Measurements from ENCODE around the gene RTN4RL1.

DNA sequence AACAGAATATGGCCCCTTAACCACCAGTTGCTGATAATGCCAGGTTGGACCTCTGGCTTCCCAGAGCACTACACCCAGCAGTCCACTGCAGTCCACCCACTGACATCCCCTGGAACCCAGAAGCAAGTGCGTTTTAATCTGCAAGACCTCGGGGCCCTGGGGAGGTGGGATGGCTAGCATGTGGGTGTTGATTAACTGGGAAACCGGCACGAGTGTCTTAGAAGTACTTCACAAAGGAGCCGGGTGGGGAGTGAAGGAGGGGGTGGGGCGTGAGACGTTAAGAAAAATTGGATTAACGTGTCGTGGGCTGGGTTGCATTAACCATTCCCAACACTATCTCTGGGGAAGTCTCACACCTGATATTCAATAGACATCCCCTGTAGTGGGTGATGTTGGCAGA is 23.7 kb upstream of the RTN4RL1 start:
- TF ChIP-seq SLC30A9 (CRISPR knock-in tag; IDR thresholded peaks at IDR 0.05) (no peak), TAF1 (IDR thresholded peaks at IDR 0.05; ENCODE audit: control insufficient read depth, extremely low read depth, insufficient read depth, low read length, severe bottlenecking) (no peak), PTBP1 (IDR thresholded peaks at IDR 0.05; ENCODE audit: low read depth, low read length) (no peak), HDAC1 (IDR thresholded peaks at IDR 0.05) (no peak), ARHGAP35 (IDR thresholded peaks at IDR 0.05; ENCODE audit: partially characterized antibody) (no peak), ELF1 (tag; IDR thresholded peaks at IDR 0.05) (no peak), FOXA1 (IDR thresholded peaks at IDR 0.05; ENCODE audit: borderline replicate concordance) (no peak), TRIM28 (IDR thresholded peaks at IDR 0.05) (no peak), ZNF644 (tag; IDR thresholded peaks at IDR 0.05; ENCODE audit: low read depth) (no peak)
- TF ChIP-seq, protein P1, sequence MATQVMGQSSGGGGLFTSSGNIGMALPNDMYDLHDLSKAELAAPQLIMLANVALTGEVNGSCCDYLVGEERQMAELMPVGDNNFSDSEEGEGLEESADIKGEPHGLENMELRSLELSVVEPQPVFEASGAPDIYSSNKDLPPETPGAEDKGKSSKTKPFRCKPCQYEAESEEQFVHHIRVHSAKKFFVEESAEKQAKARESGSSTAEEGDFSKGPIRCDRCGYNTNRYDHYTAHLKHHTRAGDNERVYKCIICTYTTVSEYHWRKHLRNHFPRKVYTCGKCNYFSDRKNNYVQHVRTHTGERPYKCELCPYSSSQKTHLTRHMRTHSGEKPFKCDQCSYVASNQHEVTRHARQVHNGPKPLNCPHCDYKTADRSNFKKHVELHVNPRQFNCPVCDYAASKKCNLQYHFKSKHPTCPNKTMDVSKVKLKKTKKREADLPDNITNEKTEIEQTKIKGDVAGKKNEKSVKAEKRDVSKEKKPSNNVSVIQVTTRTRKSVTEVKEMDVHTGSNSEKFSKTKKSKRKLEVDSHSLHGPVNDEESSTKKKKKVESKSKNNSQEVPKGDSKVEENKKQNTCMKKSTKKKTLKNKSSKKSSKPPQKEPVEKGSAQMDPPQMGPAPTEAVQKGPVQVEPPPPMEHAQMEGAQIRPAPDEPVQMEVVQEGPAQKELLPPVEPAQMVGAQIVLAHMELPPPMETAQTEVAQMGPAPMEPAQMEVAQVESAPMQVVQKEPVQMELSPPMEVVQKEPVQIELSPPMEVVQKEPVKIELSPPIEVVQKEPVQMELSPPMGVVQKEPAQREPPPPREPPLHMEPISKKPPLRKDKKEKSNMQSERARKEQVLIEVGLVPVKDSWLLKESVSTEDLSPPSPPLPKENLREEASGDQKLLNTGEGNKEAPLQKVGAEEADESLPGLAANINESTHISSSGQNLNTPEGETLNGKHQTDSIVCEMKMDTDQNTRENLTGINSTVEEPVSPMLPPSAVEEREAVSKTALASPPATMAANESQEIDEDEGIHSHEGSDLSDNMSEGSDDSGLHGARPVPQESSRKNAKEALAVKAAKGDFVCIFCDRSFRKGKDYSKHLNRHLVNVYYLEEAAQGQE (IDR thresholded peaks at IDR 0.05; ENCODE audit: borderline replicate concordance), result no peak
- TF ChIP-seq, protein P1 (CRISPR knock-in tag; IDR thresholded peaks at IDR 0.05; ENCODE audit: low read depth), result no peak
- TF ChIP-seq, protein P2, sequence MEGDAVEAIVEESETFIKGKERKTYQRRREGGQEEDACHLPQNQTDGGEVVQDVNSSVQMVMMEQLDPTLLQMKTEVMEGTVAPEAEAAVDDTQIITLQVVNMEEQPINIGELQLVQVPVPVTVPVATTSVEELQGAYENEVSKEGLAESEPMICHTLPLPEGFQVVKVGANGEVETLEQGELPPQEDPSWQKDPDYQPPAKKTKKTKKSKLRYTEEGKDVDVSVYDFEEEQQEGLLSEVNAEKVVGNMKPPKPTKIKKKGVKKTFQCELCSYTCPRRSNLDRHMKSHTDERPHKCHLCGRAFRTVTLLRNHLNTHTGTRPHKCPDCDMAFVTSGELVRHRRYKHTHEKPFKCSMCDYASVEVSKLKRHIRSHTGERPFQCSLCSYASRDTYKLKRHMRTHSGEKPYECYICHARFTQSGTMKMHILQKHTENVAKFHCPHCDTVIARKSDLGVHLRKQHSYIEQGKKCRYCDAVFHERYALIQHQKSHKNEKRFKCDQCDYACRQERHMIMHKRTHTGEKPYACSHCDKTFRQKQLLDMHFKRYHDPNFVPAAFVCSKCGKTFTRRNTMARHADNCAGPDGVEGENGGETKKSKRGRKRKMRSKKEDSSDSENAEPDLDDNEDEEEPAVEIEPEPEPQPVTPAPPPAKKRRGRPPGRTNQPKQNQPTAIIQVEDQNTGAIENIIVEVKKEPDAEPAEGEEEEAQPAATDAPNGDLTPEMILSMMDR (IDR thresholded peaks at IDR 0.05 in 2 of 3, conservative IDR thresholded peaks at IDR 0.05 in 1 of 3; ENCODE audit: insufficient read depth in 2 of 3, low read depth in 1 of 3, low read length in 3 of 3), result no peak
- TF ChIP-seq, protein P3, sequence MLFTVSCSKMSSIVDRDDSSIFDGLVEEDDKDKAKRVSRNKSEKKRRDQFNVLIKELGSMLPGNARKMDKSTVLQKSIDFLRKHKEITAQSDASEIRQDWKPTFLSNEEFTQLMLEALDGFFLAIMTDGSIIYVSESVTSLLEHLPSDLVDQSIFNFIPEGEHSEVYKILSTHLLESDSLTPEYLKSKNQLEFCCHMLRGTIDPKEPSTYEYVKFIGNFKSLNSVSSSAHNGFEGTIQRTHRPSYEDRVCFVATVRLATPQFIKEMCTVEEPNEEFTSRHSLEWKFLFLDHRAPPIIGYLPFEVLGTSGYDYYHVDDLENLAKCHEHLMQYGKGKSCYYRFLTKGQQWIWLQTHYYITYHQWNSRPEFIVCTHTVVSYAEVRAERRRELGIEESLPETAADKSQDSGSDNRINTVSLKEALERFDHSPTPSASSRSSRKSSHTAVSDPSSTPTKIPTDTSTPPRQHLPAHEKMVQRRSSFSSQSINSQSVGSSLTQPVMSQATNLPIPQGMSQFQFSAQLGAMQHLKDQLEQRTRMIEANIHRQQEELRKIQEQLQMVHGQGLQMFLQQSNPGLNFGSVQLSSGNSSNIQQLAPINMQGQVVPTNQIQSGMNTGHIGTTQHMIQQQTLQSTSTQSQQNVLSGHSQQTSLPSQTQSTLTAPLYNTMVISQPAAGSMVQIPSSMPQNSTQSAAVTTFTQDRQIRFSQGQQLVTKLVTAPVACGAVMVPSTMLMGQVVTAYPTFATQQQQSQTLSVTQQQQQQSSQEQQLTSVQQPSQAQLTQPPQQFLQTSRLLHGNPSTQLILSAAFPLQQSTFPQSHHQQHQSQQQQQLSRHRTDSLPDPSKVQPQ (CRISPR knock-in tag; IDR thresholded peaks at IDR 0.05; ENCODE audit: borderline replicate concordance), result no peak
- TF ChIP-seq, protein P4, sequence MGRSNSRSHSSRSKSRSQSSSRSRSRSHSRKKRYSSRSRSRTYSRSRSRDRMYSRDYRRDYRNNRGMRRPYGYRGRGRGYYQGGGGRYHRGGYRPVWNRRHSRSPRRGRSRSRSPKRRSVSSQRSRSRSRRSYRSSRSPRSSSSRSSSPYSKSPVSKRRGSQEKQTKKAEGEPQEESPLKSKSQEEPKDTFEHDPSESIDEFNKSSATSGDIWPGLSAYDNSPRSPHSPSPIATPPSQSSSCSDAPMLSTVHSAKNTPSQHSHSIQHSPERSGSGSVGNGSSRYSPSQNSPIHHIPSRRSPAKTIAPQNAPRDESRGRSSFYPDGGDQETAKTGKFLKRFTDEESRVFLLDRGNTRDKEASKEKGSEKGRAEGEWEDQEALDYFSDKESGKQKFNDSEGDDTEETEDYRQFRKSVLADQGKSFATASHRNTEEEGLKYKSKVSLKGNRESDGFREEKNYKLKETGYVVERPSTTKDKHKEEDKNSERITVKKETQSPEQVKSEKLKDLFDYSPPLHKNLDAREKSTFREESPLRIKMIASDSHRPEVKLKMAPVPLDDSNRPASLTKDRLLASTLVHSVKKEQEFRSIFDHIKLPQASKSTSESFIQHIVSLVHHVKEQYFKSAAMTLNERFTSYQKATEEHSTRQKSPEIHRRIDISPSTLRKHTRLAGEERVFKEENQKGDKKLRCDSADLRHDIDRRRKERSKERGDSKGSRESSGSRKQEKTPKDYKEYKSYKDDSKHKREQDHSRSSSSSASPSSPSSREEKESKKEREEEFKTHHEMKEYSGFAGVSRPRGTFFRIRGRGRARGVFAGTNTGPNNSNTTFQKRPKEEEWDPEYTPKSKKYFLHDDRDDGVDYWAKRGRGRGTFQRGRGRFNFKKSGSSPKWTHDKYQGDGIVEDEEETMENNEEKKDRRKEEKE (IDR thresholded peaks at IDR 0.05; ENCODE audit: borderline replicate concordance in 1 of 2, control insufficient read depth in 1 of 2, low read depth in 2 of 2, low read length in 1 of 2), result no peak
- TF ChIP-seq, protein P5, sequence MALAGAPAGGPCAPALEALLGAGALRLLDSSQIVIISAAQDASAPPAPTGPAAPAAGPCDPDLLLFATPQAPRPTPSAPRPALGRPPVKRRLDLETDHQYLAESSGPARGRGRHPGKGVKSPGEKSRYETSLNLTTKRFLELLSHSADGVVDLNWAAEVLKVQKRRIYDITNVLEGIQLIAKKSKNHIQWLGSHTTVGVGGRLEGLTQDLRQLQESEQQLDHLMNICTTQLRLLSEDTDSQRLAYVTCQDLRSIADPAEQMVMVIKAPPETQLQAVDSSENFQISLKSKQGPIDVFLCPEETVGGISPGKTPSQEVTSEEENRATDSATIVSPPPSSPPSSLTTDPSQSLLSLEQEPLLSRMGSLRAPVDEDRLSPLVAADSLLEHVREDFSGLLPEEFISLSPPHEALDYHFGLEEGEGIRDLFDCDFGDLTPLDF (CRISPR knock-in tag; IDR thresholded peaks at IDR 0.05), result no peak
